ENCODE measurements around the gene RFLNA. TPM values are rescaled to one million over a fixed set of nuclear protein-coding genes. Genes with fewer than 3 reads are reported as not detected.
A peak's percentile ranks its signal among the peaks of the same experiment; 100 is the strongest.

The RFLNA gene
- total and polyA plus RNA-seq, 9 donors: 0.72 to 8.7 (median 3.3) TPM

DNA sequence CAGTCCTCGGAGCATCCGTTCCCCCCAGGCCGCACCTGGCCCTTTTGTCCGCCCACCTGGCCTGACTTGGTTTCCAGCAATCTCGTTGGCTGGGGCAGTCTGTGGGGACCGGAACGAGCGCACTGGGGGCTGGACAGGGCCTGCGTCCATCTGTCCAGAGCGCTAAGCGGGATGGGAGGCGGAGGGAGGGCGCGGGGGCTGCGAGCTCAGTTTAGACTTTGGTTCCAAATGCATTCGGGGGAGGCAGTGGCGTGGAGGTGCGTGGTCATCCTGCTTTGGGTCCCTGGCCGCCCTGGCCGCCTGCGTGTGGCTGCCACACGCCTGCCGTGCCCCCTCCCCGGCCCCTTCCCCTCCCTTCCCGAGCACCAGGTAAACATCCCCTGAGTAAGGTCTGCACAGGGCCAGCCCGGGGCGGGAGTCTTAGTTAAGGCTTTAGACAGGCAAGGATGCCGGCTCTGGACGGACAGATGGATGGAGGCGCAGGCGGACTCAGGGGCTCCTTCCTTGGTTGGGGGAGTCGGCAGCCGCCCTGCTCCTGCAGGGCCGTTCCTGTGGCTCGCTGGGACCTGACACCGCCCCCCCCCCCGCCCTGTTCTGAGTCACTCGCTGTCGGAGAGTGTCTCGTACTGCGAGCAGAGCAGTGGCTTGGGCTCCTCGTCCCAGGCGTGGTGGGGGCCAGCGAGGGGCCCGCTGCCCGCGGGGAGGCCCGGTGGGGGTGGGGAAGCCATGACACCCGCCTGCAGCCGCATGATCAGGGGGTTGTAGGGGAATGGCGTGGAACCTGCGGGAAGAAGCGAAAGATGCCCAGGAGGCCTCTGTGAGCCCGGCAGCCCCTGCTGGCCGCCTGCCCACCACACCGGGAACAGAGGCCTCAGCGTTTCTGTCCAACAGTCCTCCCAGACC, 30.2 kb downstream of the RFLNA start:
- Histone ChIP-seq H3K36me3 (no peaks in the 10 kb centered on the region), H3K9me3 (peaks cover 0 to 7% of the 10 kb centered on the region in 2 donors), H3K4me1 (ENCODE audit: insufficient read depth) (peaks cover 2% of the 10 kb centered on the region), H3K27me3 (no peaks in the 10 kb centered on the region), H3K4me3 (no peak overlapping the region), H3K27ac (no peak overlapping the region)
- 90 to 94% (median 94%) methylated on average over 56 to 57 of the region's 57 CpGs for WGBS, 3 donors
- intact Hi-C loops (cut with DNase I): loop anchor here in 1 of 4 donors (10.0 kb wide), 1 partner anchor 270 kb away; no protein-coding TSS in a partner anchor
- TF ChIP-seq, protein P1, sequence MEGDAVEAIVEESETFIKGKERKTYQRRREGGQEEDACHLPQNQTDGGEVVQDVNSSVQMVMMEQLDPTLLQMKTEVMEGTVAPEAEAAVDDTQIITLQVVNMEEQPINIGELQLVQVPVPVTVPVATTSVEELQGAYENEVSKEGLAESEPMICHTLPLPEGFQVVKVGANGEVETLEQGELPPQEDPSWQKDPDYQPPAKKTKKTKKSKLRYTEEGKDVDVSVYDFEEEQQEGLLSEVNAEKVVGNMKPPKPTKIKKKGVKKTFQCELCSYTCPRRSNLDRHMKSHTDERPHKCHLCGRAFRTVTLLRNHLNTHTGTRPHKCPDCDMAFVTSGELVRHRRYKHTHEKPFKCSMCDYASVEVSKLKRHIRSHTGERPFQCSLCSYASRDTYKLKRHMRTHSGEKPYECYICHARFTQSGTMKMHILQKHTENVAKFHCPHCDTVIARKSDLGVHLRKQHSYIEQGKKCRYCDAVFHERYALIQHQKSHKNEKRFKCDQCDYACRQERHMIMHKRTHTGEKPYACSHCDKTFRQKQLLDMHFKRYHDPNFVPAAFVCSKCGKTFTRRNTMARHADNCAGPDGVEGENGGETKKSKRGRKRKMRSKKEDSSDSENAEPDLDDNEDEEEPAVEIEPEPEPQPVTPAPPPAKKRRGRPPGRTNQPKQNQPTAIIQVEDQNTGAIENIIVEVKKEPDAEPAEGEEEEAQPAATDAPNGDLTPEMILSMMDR (IDR thresholded peaks at IDR 0.05): no peak
- TF ChIP-seq EP300 (IDR thresholded peaks at IDR 0.05) (no peak), POLR2A (IDR thresholded peaks at IDR 0.05) (no peak)
- DNase-seq: no peak

DNA sequence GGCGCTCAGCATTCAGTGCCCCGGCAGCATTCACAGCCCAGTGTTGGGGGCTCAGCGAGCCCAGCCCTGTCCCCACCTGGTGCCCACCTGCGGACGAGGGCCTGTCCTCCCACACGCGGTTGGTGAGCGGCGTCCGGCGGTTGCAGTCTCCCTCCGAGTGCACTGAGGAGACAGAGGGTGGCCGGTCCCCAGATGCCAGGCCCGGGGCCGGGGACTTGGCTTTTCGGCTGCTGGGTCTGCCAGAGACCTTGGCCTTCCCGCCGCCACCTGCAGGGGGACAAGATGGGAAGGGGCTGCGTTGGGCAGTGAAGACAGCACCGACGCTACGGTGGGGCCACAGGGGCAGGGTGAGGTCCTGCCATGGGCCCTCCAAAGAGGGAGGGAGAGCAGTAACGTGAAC, 31.2 kb downstream of the RFLNA start:
- Histone ChIP-seq H3K9me3 (peaks cover 0 to 7% of the 10 kb centered on the region in 2 donors), H3K27ac (no peak overlapping the region), H3K27me3 (no peaks in the 10 kb centered on the region), H3K4me3 (no peak overlapping the region), H3K4me1 (ENCODE audit: insufficient read depth) (peaks cover 2% of the 10 kb centered on the region), H3K36me3 (no peaks in the 10 kb centered on the region)
- TF ChIP-seq, protein P1 (IDR thresholded peaks at IDR 0.05): no peak
- no peak for TF ChIP-seq EP300 (IDR thresholded peaks at IDR 0.05)
- TF ChIP-seq POLR2A (IDR thresholded peaks at IDR 0.05): no peak
- intact Hi-C loops (cut with DNase I): loop anchor here in 1 of 4 donors (10.0 kb wide), 1 partner anchor 271 kb away; no protein-coding TSS in a partner anchor
- 89 to 90% (median 90%) methylated on average over 17 to 23 of the region's 23 CpGs for WGBS, 3 donors
- DNase-seq: no peak

DNA sequence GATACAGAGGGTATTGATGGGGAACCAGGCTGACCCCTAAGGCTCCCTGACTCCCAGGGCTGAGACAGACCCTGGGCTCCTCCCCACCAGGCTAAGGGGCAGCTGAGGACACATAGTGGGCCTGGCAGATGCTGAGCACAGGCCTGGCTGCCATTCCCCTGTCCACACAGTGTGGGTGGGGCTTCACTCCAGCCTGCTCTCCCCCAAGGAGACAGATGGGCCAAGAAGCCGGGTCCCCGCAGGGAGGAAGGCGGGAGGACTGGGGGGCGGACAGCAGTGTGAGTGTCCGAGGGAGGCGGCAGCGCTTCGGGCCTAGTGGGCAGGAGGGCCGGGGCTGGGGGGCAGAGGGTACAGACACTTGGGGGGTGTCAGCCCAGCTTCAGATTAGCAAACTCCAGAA, 32.0 kb downstream of the RFLNA start:
- intact Hi-C loops (cut with DNase I): loop anchor here in 1 of 4 donors (10.0 kb wide), 1 partner anchor 272 kb away; no protein-coding TSS in a partner anchor
- TF ChIP-seq, protein P1 (IDR thresholded peaks at IDR 0.05): no peak
- TF ChIP-seq POLR2A (IDR thresholded peaks at IDR 0.05) (no peak), EP300 (IDR thresholded peaks at IDR 0.05) (no peak)
- Histone ChIP-seq H3K27ac (peak overlapping the region; percentile 45 to 48), H3K4me1 (ENCODE audit: insufficient read depth) (peaks cover 2% of the 10 kb centered on the region), H3K27me3 (no peaks in the 10 kb centered on the region), H3K9me3 (peaks cover 0 to 7% of the 10 kb centered on the region in 2 donors), H3K4me3 (no peak overlapping the region), H3K36me3 (no peaks in the 10 kb centered on the region)
- DNase-seq: peak in 1 of 5 donors; percentile 32
- 50 to 54% (median 51%) methylated on average over 9 of the region's 9 CpGs for WGBS, 3 donors

DNA sequence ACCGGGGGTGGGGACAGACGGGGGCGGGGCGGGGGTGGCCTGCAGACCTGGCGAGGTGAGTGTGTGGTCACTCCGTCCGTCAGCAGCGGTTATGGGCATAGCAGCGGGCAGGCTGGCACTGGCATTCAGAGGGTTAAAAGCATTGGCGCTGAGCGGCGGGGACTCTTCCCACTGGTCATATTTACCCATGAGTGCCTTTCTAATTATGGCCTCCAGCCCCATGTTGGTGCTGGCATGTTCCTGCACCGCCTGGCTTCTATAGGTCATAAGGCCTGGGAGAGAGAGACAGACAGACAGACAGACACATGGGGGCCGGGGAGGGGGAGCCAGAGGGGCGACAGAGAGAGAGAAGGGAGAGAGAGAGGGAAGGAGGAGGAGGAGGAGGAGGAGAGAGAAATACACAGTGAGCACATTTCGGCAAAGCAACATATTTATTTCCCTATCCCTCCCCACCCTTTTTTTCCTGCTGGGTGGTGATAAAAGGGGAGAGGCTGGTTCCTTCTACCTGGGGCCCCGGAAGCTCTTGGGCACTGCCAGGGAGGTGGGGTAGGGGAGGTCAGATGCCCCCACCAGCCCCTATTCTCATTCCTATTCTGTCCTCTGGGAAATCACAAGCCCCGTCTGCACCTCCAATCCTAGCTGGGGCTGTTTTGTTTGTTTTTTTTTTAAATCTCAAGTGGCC, 32.6 kb downstream of the RFLNA start:
- peaks cover 2% of the 10 kb centered on the region for H3K4me1 ChIP-seq (ENCODE audit: insufficient read depth)
- no peak overlapping the region for H3K4me3 ChIP-seq
- peak overlapping the region; percentile 48 to 51 for H3K27ac ChIP-seq
- peaks cover 0 to 7% of the 10 kb centered on the region in 2 donors for H3K9me3 ChIP-seq
- WGBS, 3 donors: 37 to 58% (median 44%) methylated on average over 18 of the region's 18 CpGs
- H3K36me3 ChIP-seq: no peaks in the 10 kb centered on the region
- no peak for DNase-seq
- intact Hi-C loops (cut with DNase I): loop anchor here in 1 of 4 donors (10.0 kb wide), 1 partner anchor 273 kb away; no protein-coding TSS in a partner anchor
- TF ChIP-seq POLR2A (IDR thresholded peaks at IDR 0.05) (no peak), EP300 (IDR thresholded peaks at IDR 0.05) (no peak)
- TF ChIP-seq, protein P1 (IDR thresholded peaks at IDR 0.05): no peak
- no peaks in the 10 kb centered on the region for H3K27me3 ChIP-seq
